DND-41 (cell line): ENCODE data around the gene POU6F2.
"Not testable (repeated sequence)": the region's sequence is repeated elsewhere in the genome, so short reads cannot be mapped to it uniquely, and the experiment has no call there.

Source experiments
- ATAC-seq: fragments of 200-7000 bp; cut with Tn5 transposase; 3 replicates; pipeline ENCODE4 v1.9.1; 2021; ENCODE audit warnings: low read depth; ENCODE audit not compliant: insufficient read depth
- DNase-seq: peaks from one replicate; pipeline ENCODE4 v3.0.0-alpha.2; 2020
- H2AFZ ChIP-seq: 2 replicates; pipeline ENCODE4 v1.6.0; 2012; ENCODE audit warnings: low read depth, low read length
- H3K27ac ChIP-seq: 2 replicates; pipeline ENCODE4 v1.5.1; 2012; ENCODE audit warnings: low read length, inconsistent platforms
- H3K27me3 ChIP-seq: fragments of 200-600 bp; sonication (generic); 2 replicates; pipeline ENCODE4 v1.6.0; 2012; ENCODE audit warnings: low read length, mild to moderate bottlenecking, inconsistent platforms; ENCODE audit not compliant: insufficient read depth, poor library complexity
- H3K36me3 ChIP-seq: 2 replicates; pipeline ENCODE4 v1.5.1; 2012; ENCODE audit warnings: low read length, inconsistent platforms; ENCODE audit not compliant: insufficient read depth
- H3K4me1 ChIP-seq: 2 replicates; pipeline ENCODE4 v1.5.1; 2012; ENCODE audit warnings: mild to moderate bottlenecking, low read length; ENCODE audit not compliant: insufficient read depth
- H3K4me2 ChIP-seq: 2 replicates; pipeline ENCODE4 v1.6.0; 2012; ENCODE audit warnings: mild to moderate bottlenecking, moderate library complexity, low read length, inconsistent platforms; ENCODE audit not compliant: insufficient read depth
- H3K4me3 ChIP-seq, 2 experiments: fragments of 200-600 bp in 1 of 2; shearing (Covaris generic) in 1 of 2; 2 replicates each; pipeline ENCODE4 v1.5.1; 2012 to 2016; ENCODE audit warnings: inconsistent platforms in 2 of 2, low read length in 2 of 2, mild to moderate bottlenecking in 2 of 2, low read depth in 1 of 2, moderate library complexity in 1 of 2
- H3K79me2 ChIP-seq: 2 replicates; pipeline ENCODE4 v1.6.0; 2012; ENCODE audit warnings: low read length, inconsistent platforms; ENCODE audit not compliant: insufficient read depth
- H3K9ac ChIP-seq: 2 replicates; pipeline ENCODE4 v1.6.0; 2012; ENCODE audit warnings: low read depth, mild to moderate bottlenecking, inconsistent platforms, low read length, moderate library complexity
- H3K9me3 ChIP-seq: 2 replicates; pipeline ENCODE4 v1.5.1; 2012; ENCODE audit warnings: low read length, moderate library complexity, mild to moderate bottlenecking, inconsistent platforms; ENCODE audit not compliant: insufficient read depth, severe bottlenecking
- H4K20me1 ChIP-seq: 2 replicates; pipeline ENCODE4 v1.6.0; 2012; ENCODE audit warnings: low read length; ENCODE audit not compliant: insufficient read depth
- EZH2 ChIP-seq: IDR thresholded peaks from 3 replicates; pipeline ENCODE4 v1.6.1; 2012; ENCODE audit warnings: borderline replicate concordance, low read depth, mild to moderate bottlenecking, moderate library complexity, low read length, inconsistent platforms; ENCODE audit not compliant: severe bottlenecking
- TF ChIP-seq, protein P1 (sequence below): IDR thresholded peaks from 2 replicates; pipeline ENCODE4 v1.5.1; 2012; ENCODE audit warnings: borderline replicate concordance, low read length, moderate library complexity, mild to moderate bottlenecking; ENCODE audit not compliant: poor library complexity, severe bottlenecking; ENCODE audit errors: extremely low read depth

The POU6F2 gene

DNA sequence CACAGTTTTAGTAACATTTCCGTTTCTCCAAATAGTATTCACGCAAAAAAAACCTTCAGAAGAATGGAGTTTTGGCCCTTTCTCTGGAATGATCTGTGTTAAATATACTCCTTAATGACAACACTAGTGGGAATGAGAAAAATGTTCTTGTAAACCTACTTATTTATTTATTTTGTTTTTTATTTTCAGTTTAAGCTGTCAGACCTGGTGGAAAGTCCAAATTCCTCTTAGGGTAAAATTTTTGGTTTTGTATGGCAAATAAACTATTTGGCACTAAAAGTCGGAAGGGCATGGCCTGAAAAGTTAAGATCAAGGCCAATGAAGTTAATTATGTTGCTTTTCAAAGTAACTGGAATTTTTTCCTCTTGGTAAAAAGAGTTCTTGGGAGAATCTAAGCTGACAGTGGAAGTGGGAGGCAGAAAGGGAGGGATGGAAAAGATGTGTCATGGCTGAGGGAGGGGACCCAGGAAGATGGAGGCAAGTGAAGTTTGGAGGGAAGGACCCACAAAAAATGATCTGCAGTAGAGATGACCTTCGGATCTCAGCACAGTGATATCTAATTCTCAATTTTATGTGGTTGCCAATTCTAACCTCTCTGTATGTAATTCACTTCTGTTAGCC lies 35.2 kb upstream of the POU6F2 start:
- H3K4me1 ChIP-seq = no peaks in the 10 kb centered on the region
- H3K36me3 ChIP-seq = no peaks in the 10 kb centered on the region
- no peaks in the 10 kb centered on the region for H4K20me1 ChIP-seq
- no peak overlapping the region for H2AFZ ChIP-seq
- no peaks in the 10 kb centered on the region for H3K79me2 ChIP-seq
- no peak overlapping the region for H3K4me3 ChIP-seq
- no peak overlapping the region for H3K27ac ChIP-seq
- ATAC-seq (no peak), DNase-seq (no peak)
- H3K4me2 ChIP-seq = no peak overlapping the region
- peaks cover 15% of the 10 kb centered on the region for H3K27me3 ChIP-seq
- H3K9ac ChIP-seq = no peak overlapping the region
- no peak for TF ChIP-seq EZH2
- TF ChIP-seq, protein P1, sequence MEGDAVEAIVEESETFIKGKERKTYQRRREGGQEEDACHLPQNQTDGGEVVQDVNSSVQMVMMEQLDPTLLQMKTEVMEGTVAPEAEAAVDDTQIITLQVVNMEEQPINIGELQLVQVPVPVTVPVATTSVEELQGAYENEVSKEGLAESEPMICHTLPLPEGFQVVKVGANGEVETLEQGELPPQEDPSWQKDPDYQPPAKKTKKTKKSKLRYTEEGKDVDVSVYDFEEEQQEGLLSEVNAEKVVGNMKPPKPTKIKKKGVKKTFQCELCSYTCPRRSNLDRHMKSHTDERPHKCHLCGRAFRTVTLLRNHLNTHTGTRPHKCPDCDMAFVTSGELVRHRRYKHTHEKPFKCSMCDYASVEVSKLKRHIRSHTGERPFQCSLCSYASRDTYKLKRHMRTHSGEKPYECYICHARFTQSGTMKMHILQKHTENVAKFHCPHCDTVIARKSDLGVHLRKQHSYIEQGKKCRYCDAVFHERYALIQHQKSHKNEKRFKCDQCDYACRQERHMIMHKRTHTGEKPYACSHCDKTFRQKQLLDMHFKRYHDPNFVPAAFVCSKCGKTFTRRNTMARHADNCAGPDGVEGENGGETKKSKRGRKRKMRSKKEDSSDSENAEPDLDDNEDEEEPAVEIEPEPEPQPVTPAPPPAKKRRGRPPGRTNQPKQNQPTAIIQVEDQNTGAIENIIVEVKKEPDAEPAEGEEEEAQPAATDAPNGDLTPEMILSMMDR = no peak
- no peaks in the 10 kb centered on the region for H3K9me3 ChIP-seq

DNA sequence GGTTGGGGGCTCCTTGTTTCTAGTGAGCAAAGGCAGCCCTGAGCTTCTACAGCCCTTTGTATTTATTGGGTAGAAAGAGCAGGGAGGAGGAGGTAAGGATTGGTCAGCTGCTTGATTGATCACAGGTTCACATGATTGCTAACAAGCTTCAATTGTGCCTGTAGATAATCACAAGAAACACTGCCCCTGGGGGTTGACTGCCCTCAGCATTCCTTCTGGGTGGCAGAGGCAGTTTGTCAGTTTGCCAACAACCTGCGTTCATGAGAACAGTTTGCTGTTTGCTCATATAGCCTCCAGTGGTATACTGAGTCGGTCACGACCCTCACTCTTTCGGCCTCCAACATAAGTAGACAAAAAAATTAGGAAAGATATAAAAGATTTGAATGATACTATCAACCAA lies 30.2 kb upstream of the POU6F2 start:
- H4K20me1 ChIP-seq, H3K79me2 ChIP-seq, H3K4me1 ChIP-seq, H3K4me3 ChIP-seq, H2AFZ ChIP-seq, H3K9ac ChIP-seq, H3K36me3 ChIP-seq, H3K27me3 ChIP-seq, ATAC-seq, H3K4me2 ChIP-seq, H3K9me3 ChIP-seq, H3K27ac ChIP-seq, DNase-seq: not testable (repeated sequence)

DNA sequence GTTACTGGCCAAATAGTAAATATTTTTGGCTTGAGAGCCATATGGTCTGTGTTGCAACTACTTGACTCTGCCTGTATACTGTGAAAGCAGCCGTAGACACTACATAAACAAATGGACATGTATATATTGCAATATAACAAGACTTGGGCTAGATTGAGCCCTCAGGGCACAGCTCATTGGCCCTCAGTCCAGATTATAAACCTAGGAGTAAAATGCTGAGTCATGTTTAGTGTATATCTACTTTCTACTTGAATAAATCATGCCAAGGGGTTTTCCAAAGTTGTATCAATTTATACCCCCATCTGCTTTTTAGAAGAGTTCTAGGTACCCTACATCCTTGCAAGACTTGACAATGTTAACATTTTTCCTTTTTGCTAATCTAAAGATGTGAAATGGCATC lies 27.4 kb upstream of the POU6F2 start:
- ATAC-seq (no peak), DNase-seq (no peak)
- H2AFZ ChIP-seq = no peak overlapping the region
- no peaks in the 10 kb centered on the region for H3K4me1 ChIP-seq
- no peaks in the 10 kb centered on the region for H3K79me2 ChIP-seq
- no peak overlapping the region for H3K27ac ChIP-seq
- TF ChIP-seq, protein P1 = no peak
- no peak for TF ChIP-seq EZH2
- no peaks in the 10 kb centered on the region for H3K36me3 ChIP-seq
- no peak overlapping the region for H3K9ac ChIP-seq
- H4K20me1 ChIP-seq = no peaks in the 10 kb centered on the region
- no peak overlapping the region for H3K4me3 ChIP-seq
- H3K27me3 ChIP-seq = peaks cover 5% of the 10 kb centered on the region
- no peaks in the 10 kb centered on the region for H3K9me3 ChIP-seq
- no peak overlapping the region for H3K4me2 ChIP-seq

DNA sequence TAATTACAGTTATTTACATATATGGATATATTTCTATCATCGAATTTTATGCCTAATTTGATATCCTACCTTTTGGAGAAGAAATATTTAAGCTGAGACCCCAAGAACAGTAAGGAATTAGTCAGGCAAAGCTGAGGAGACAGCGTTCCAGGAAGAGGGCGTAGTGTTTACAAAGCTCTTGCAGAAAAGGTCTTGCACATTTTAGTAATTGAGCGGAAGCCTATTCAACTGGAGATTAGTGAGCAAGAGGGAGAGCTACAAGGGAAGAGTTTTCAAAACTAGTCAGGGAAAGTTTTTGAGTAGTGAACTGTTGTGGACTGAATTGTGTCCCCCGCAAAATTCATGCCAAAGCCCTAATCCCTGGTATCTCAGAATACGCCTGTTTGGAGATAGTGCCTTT lies 26.5 kb upstream of the POU6F2 start:
- no peaks in the 10 kb centered on the region for H3K9me3 ChIP-seq
- no peak overlapping the region for H3K27ac ChIP-seq
- no peaks in the 10 kb centered on the region for H3K4me1 ChIP-seq
- H3K9ac ChIP-seq = no peak overlapping the region
- ATAC-seq (no peak), DNase-seq (no peak)
- no peak overlapping the region for H3K4me2 ChIP-seq
- H3K27me3 ChIP-seq = peaks cover 5% of the 10 kb centered on the region
- no peaks in the 10 kb centered on the region for H3K36me3 ChIP-seq
- no peak for TF ChIP-seq EZH2
- TF ChIP-seq, protein P1 = no peak
- no peaks in the 10 kb centered on the region for H3K79me2 ChIP-seq
- H3K4me3 ChIP-seq = no peak overlapping the region
- H4K20me1 ChIP-seq = no peaks in the 10 kb centered on the region
- no peak overlapping the region for H2AFZ ChIP-seq
